Astrocyte of the spinal cord (primary cell): ENCODE data around the gene MOB3C.

Source experiments
- DNase-seq: peaks from one replicate; pipeline ENCODE4 v3.0.0; 2011; ENCODE audit warnings: low read depth, low spot score
- H3K4me3 ChIP-seq: 2 replicates; pipeline ENCODE4 v1.5.1; 2011; ENCODE audit warnings: low read depth, mild to moderate bottlenecking, low read length, moderate library complexity
- CTCF ChIP-seq: IDR thresholded peaks from 2 replicates; pipeline ENCODE4 v1.5.1; 2012; ENCODE audit warnings: low read depth, mild to moderate bottlenecking, low read length, inconsistent platforms
- in situ Hi-C: cut with HindIII; loops from 2 replicates; pipeline ENCODE4 v1.10.0; 2017; ENCODE audit warnings: low sequenced_read_pairs

MOB3C gene

GRCh38 chr1:46558141-46558963 is 58.3 kb downstream of the MOB3C start:
- in situ Hi-C loops: no loop called here
- no peak overlapping the region for H3K4me3 ChIP-seq
- TF ChIP-seq CTCF: no peak
- DNase-seq: no peak
